HCT116 (cell line): ENCODE data around the gene DHRS13. TPM values are rescaled to one million over a fixed set of nuclear protein-coding genes. Genes with fewer than 3 reads are reported as not detected.

Experiments
- ATAC-seq: fragments of 200-7000 bp; cut with Tn5 transposase; 2 replicates; pipeline ENCODE4 v1.9.1; 2020; ENCODE audit warnings: mild to moderate bottlenecking, moderate library complexity
- BruUV-seq: library from RNA; stranded (reverse); fragments of 400-500 nt; replicated peaks from 2 replicates; lab custom pipeline; 2021; lab: Mats Ljungman, UMichigan
- CTCF ChIA-PET: fragments of 300-600 bp; sonication (Branson Sonifier 250); formaldehyde crosslinking; loops from one replicate; lab custom pipeline; 2021; ENCODE audit warnings: antibody characterized with exemption; lab: Charles Lee
- POLR2A ChIA-PET: fragments of 300-600, 350-600 bp; sonication (Branson Sonifier 250); formaldehyde crosslinking; loops from one replicate; lab custom pipeline; 2021; ENCODE audit warnings: antibody characterized with exemption; lab: Charles Lee
- RAD21 ChIA-PET, 2 experiments: fragments of 300-600 bp; sonication (Branson Sonifier 250); formaldehyde crosslinking; loops; one replicate each; lab custom pipeline; 2023; ENCODE audit warnings: low total read pairs in 2 of 2; ENCODE audit not compliant: uncharacterized antibody in 2 of 2, unreplicated experiment in 2 of 2, low non-redundant PET in 1 of 2; lab: Charles Lee
- DNase-seq: peaks from one replicate; pipeline ENCODE4 v3.0.0-alpha.2; 2010; ENCODE audit warnings: low read depth, low spot score
- H2AFZ ChIP-seq: fragments of 200-600 bp; shearing (Covaris generic), sonication (generic); 2 replicates; pipeline ENCODE4 v1.6.1; 2017; ENCODE audit warnings: low read depth, mixed run types, mixed read lengths, antibody characterized with exemption, low read length; ENCODE audit not compliant: poor library complexity, severe bottlenecking
- H3K27ac ChIP-seq: 2 replicates; pipeline ENCODE4 v1.5.1; 2012; ENCODE audit warnings: low read depth, low read length
- H3K27me3 ChIP-seq: fragments of 200-600 bp; sonication (generic); 2 replicates; pipeline ENCODE4 v1.6.1; 2016; ENCODE audit warnings: mixed run types, low read length, mixed read lengths; ENCODE audit not compliant: insufficient read depth
- H3K36me3 ChIP-seq, 2 experiments: fragments of 200-500 bp in 1 of 2; fragments of 200-600 bp in 1 of 2; sonication (Bioruptor generic) in 1 of 2; sonication (generic) in 1 of 2; 2 replicates each; pipeline versions ENCODE4 v1.5.1 to v1.6.1; 2014 to 2016; ENCODE audit warnings: low read length in 2 of 2, inconsistent platforms in 1 of 2, mixed read lengths in 1 of 2, mixed run types in 1 of 2; ENCODE audit not compliant: insufficient read depth in 2 of 2, control insufficient read depth in 1 of 2
- H3K4me1 ChIP-seq, 2 experiments: fragments of 200-600 bp in 1 of 2; sonication (generic) in 1 of 2; 2 replicates each; pipeline versions ENCODE4 v1.5.1 to v1.6.1; 2012 to 2017; ENCODE audit warnings: low read length in 2 of 2, inconsistent platforms in 1 of 2, mild to moderate bottlenecking in 1 of 2, mixed read lengths in 1 of 2, mixed run types in 1 of 2, moderate library complexity in 1 of 2; ENCODE audit not compliant: insufficient read depth in 2 of 2, control insufficient read depth in 1 of 2
- H3K4me2 ChIP-seq: fragments of 200-600 bp; sonication (generic); 2 replicates; pipeline ENCODE4 v1.6.1; 2017; ENCODE audit warnings: mixed run types, low read length, mixed read lengths
- H3K4me3 ChIP-seq, 2 experiments: fragments of 200-600 bp in 1 of 2; sonication (generic) in 1 of 2; replicated peaks in 1 of 2; 2 replicates each; pipeline ENCODE4 v1.5.1; 2011 to 2016; ENCODE audit warnings: low read length in 2 of 2, control low read depth in 1 of 2, low read depth in 1 of 2, mild to moderate bottlenecking in 1 of 2, mixed read lengths in 1 of 2, mixed run types in 1 of 2
- H3K79me2 ChIP-seq: fragments of 200-600 bp; sonication (generic); 2 replicates; pipeline ENCODE4 v1.6.1; 2017; ENCODE audit warnings: mild to moderate bottlenecking, mixed run types, low read length, moderate library complexity, mixed read lengths; ENCODE audit not compliant: insufficient read depth
- H3K9ac ChIP-seq: fragments of 200-600 bp; sonication (generic); 2 replicates; pipeline ENCODE4 v1.6.1; 2016; ENCODE audit warnings: low read length, mixed read lengths
- H3K9me2 ChIP-seq: fragments of 200-600 bp; sonication (generic), shearing (Covaris generic); 2 replicates; pipeline ENCODE4 v1.6.1; 2017; ENCODE audit warnings: mixed run types, mild to moderate bottlenecking, moderate library complexity; ENCODE audit not compliant: insufficient read depth
- H3K9me3 ChIP-seq, 2 experiments: fragments of 200-500 bp in 1 of 2; fragments of 200-600 bp in 1 of 2; sonication (Bioruptor generic) in 1 of 2; sonication (generic) in 1 of 2; 2 replicates each; pipeline ENCODE4 v1.6.1; 2014 to 2017; ENCODE audit warnings: low read length in 2 of 2, mixed read lengths in 2 of 2, inconsistent platforms in 1 of 2, low read depth in 1 of 2, mild to moderate bottlenecking in 1 of 2, mixed run types in 1 of 2, moderate library complexity in 1 of 2; ENCODE audit not compliant: control insufficient read depth in 1 of 2, insufficient read depth in 1 of 2
- H4K20me1 ChIP-seq: fragments of 200-600 bp; sonication (generic), shearing (Covaris generic); 2 replicates; pipeline ENCODE4 v1.6.1; 2017; ENCODE audit warnings: mixed run types, mild to moderate bottlenecking, moderate library complexity; ENCODE audit not compliant: insufficient read depth
- EGR1 ChIP-seq: IDR thresholded peaks from 2 replicates; pipeline ENCODE4 v1.6.1; 2012; ENCODE audit warnings: low read depth
- FOSL1 ChIP-seq: IDR thresholded peaks from 2 replicates; pipeline ENCODE4 v1.6.1; 2012; ENCODE audit warnings: low read depth
- JUND ChIP-seq: IDR thresholded peaks from 2 replicates; pipeline ENCODE4 v1.6.1; 2012
- POLR2A ChIP-seq: IDR thresholded peaks from 2 replicates; pipeline ENCODE4 v1.7.0; 2011; ENCODE audit warnings: borderline replicate concordance; ENCODE audit not compliant: insufficient read depth, insufficient read length; ENCODE audit errors: extremely low read depth
- SP1 ChIP-seq: IDR thresholded peaks from 2 replicates; pipeline ENCODE4 v1.6.1; 2012; ENCODE audit warnings: low read depth
- SRF ChIP-seq: IDR thresholded peaks from 2 replicates; pipeline ENCODE4 v1.6.1; 2012; ENCODE audit warnings: low read depth
- YY1 ChIP-seq: IDR thresholded peaks from 2 replicates; pipeline ENCODE4 v1.6.1; 2011; ENCODE audit warnings: low read length, low read depth, moderate library complexity, mild to moderate bottlenecking; ENCODE audit not compliant: insufficient replicate concordance; ENCODE audit errors: extremely low read depth
- ZFX ChIP-seq: fragments of 450-650 bp; IDR thresholded peaks from 2 replicates; pipeline ENCODE4 v1.6.1; 2017
- intact Hi-C: fragments of 100-400 bp; cut with micrococcal nuclease; formaldehyde crosslinking; loops from 2 replicates; pipeline ENCODE4 v1.10.0; 2022
- total RNA-seq: library from RNA; stranded (reverse); gene quantifications from one replicate; pipeline ENCODE4 v1.2.1, GENCODE V29; 2021; ENCODE audit not compliant: unreplicated experiment
- TF ChIP-seq, protein P1 (sequence below): IDR thresholded peaks from 2 replicates; pipeline ENCODE4 v1.6.1; 2011; ENCODE audit warnings: mild to moderate bottlenecking, low read length, moderate library complexity; ENCODE audit not compliant: insufficient replicate concordance; ENCODE audit errors: extremely low read depth
- TF ChIP-seq, protein P2 (sequence below), 3 experiments: fragments of 200-600 bp in 1 of 3; sonication (generic) in 1 of 3; IDR thresholded peaks in 2 of 3; conservative IDR thresholded peaks in 1 of 3; 2 replicates each; pipeline ENCODE4 v1.5.1; 2012 to 2017; ENCODE audit warnings: low read depth in 2 of 3, low read length in 2 of 3, antibody characterized with exemption in 1 of 3, borderline replicate concordance in 1 of 3, control low read depth in 1 of 3, mild to moderate bottlenecking in 1 of 3, mixed read lengths in 1 of 3, mixed run types in 1 of 3, moderate library complexity in 1 of 3; ENCODE audit not compliant: insufficient read depth in 1 of 3

The DHRS13 gene
- total RNA-seq, 1 experiment from 2014 or later: 13.5 TPM

DNA sequence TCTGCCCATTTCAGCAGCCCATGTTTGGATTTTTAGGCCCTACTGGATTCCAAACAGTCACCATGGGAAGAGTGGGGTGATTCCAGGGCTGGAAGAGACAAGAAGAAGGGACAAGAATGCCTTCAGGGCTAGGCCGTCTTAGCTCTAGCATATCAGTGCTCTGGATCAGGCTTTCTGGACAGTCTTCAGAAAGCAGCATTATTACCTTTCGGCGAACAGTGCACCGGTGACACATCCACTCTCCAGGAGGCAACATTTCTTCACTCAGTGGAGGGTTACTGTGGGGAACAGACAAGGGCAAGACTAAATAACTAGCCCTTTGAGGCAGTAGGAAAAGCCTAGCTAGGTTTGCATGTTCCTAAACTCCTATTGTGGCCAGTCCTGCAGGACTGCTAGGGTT is 23.9 kb upstream of the DHRS13 start:
- POLR2A ChIA-PET: no interaction called here
- ATAC-seq: no peak
- no peak overlapping the region for H3K27ac ChIP-seq

More for the DNA sequence above, 23.9 kb upstream of the DHRS13 start:
- H3K79me2 ChIP-seq: peaks cover 60% of the 10 kb centered on the region
- no peaks in the 10 kb centered on the region for H3K9me3 ChIP-seq
- H3K4me2 ChIP-seq: no peak overlapping the region
- H3K9me2 ChIP-seq: no peaks in the 10 kb centered on the region
- TF ChIP-seq POLR2A (no peak), SRF (no peak), SP1 (no peak), JUND (no peak), YY1 (no peak), FOSL1 (no peak), ZFX (no peak), EGR1 (no peak)
- TF ChIP-seq, protein P1, sequence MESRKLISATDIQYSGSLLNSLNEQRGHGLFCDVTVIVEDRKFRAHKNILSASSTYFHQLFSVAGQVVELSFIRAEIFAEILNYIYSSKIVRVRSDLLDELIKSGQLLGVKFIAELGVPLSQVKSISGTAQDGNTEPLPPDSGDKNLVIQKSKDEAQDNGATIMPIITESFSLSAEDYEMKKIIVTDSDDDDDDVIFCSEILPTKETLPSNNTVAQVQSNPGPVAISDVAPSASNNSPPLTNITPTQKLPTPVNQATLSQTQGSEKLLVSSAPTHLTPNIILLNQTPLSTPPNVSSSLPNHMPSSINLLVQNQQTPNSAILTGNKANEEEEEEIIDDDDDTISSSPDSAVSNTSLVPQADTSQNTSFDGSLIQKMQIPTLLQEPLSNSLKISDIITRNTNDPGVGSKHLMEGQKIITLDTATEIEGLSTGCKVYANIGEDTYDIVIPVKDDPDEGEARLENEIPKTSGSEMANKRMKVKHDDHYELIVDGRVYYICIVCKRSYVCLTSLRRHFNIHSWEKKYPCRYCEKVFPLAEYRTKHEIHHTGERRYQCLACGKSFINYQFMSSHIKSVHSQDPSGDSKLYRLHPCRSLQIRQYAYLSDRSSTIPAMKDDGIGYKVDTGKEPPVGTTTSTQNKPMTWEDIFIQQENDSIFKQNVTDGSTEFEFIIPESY: no peak
- TF ChIP-seq, protein P2, sequence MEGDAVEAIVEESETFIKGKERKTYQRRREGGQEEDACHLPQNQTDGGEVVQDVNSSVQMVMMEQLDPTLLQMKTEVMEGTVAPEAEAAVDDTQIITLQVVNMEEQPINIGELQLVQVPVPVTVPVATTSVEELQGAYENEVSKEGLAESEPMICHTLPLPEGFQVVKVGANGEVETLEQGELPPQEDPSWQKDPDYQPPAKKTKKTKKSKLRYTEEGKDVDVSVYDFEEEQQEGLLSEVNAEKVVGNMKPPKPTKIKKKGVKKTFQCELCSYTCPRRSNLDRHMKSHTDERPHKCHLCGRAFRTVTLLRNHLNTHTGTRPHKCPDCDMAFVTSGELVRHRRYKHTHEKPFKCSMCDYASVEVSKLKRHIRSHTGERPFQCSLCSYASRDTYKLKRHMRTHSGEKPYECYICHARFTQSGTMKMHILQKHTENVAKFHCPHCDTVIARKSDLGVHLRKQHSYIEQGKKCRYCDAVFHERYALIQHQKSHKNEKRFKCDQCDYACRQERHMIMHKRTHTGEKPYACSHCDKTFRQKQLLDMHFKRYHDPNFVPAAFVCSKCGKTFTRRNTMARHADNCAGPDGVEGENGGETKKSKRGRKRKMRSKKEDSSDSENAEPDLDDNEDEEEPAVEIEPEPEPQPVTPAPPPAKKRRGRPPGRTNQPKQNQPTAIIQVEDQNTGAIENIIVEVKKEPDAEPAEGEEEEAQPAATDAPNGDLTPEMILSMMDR (IDR thresholded peaks at IDR 0.05 in 2 of 3, conservative IDR thresholded peaks at IDR 0.05 in 1 of 3; ENCODE audit: borderline replicate concordance in 1 of 3, insufficient read depth in 1 of 3, low read depth in 2 of 3, low read length in 2 of 3): no peak
- no peak overlapping the region for H3K4me3 ChIP-seq
- DNase-seq: no peak
- BruUV-seq: no TSS peak
- H3K27me3 ChIP-seq: no peaks in the 10 kb centered on the region
- no peaks in the 10 kb centered on the region for H3K4me1 ChIP-seq
- peaks cover 9 to 26% of the 10 kb centered on the region in 2 experiments; a peak in 3 of 4 replicates for H3K36me3 ChIP-seq
- CTCF ChIA-PET: no interaction called here
- H3K9ac ChIP-seq: no peak overlapping the region
- H2AFZ ChIP-seq: no peak overlapping the region
- RAD21 ChIA-PET: no interaction called here
- intact Hi-C loops: no loop called here
- H4K20me1 ChIP-seq: no peaks in the 10 kb centered on the region
